HFFc6 (cell line): ENCODE results near the gene FGD2. TPM values are rescaled to one million over a fixed set of nuclear protein-coding genes. Genes with fewer than 3 reads are reported as not detected.

Experiments
- DNase-seq: peaks from one replicate; pipeline ENCODE4 v3.0.0-alpha.2; 2018
- H3K27ac Mint-ChIP-seq: 2 replicates; pipeline ENCODE4 v1.8.0; 2020; ENCODE audit warnings: mild to moderate bottlenecking, mixed read lengths
- H3K27me3 Mint-ChIP-seq: 2 replicates; pipeline ENCODE4 v1.8.0; 2021; ENCODE audit warnings: mild to moderate bottlenecking, moderate library complexity, mixed read lengths; ENCODE audit not compliant: insufficient read depth
- H3K36me3 Mint-ChIP-seq: 2 replicates; pipeline ENCODE4 v1.8.0; 2021; ENCODE audit warnings: low read depth, mixed read lengths
- H3K4me1 Mint-ChIP-seq: 2 replicates; pipeline ENCODE4 v1.8.0; 2020; ENCODE audit warnings: low read depth, mixed read lengths
- H3K4me3 Mint-ChIP-seq: 2 replicates; pipeline ENCODE4 v1.8.0; 2020; ENCODE audit warnings: mild to moderate bottlenecking, moderate library complexity, mixed read lengths
- H3K9me3 Mint-ChIP-seq: 2 replicates; pipeline ENCODE4 v1.8.0; 2020; ENCODE audit warnings: mild to moderate bottlenecking, mixed read lengths
- CTCF ChIP-seq: fragments of 200-600 bp; sonication (generic); IDR thresholded peaks from 2 replicates; pipeline ENCODE4 v1.5.0; 2021; ENCODE audit warnings: antibody characterized with exemption, mild to moderate bottlenecking
- total RNA-seq, 6 experiments: library from RNA; stranded (reverse); fragmentation: NEBNext Ultra II Directional; extraction: Animal tissue kit (Norgen Biotek cat#: 25700); gene quantifications; 2 replicates in 1 of 6; 3 replicates in 5 of 6; pipeline ENCODE4 v1.2.3, GENCODE V29; 2021

The FGD2 gene
- total RNA-seq, 6 experiments from 2014 or later, result not detected

GRCh38 chr6:37020812-37021211, 15.4 kb downstream of the FGD2 start:
- DNase-seq, result no peak
- TF ChIP-seq CTCF, result no peak
- H3K4me3 Mint-ChIP-seq, result no peak overlapping the region
- H3K9me3 Mint-ChIP-seq, result no peaks in the 10 kb centered on the region
- peaks cover 9% of the 10 kb centered on the region for H3K27me3 Mint-ChIP-seq
- peaks cover 33% of the 10 kb centered on the region for H3K4me1 Mint-ChIP-seq
- no peaks in the 10 kb centered on the region for H3K36me3 Mint-ChIP-seq
- H3K27ac Mint-ChIP-seq, result no peak overlapping the region

- no peak overlapping the region for H3K27ac Mint-ChIP-seq
- DNase-seq, result peak; percentile 30
These were observed 16.1 kb downstream of the FGD2 start for GRCh38 chr6:37021356-37022129.

GRCh38 chr6:37022135-37022863, 16.8 kb downstream of the FGD2 start:
- no peak for DNase-seq
- Mint-ChIP-seq H3K27me3 (peaks cover 11% of the 10 kb centered on the region), H3K4me3 (no peak overlapping the region), H3K36me3 (no peaks in the 10 kb centered on the region), H3K4me1 (peaks cover 33% of the 10 kb centered on the region), H3K9me3 (no peaks in the 10 kb centered on the region), H3K27ac (no peak overlapping the region)
- TF ChIP-seq CTCF, result no peak

More at GRCh38 chr6:37021356-37022129, 16.1 kb downstream of the FGD2 start:
- Mint-ChIP-seq H3K27me3 (peaks cover 9% of the 10 kb centered on the region), H3K36me3 (no peaks in the 10 kb centered on the region), H3K9me3 (no peaks in the 10 kb centered on the region), H3K4me3 (no peak overlapping the region), H3K4me1 (peaks cover 33% of the 10 kb centered on the region)
- TF ChIP-seq CTCF, result peak; percentile 70

GRCh38 chr6:37024656-37025337, 19.3 kb downstream of the FGD2 start:
- peak; percentile 19 for DNase-seq
- H3K27ac Mint-ChIP-seq, result no peak overlapping the region

More at GRCh38 chr6:37024656-37025337, 19.3 kb downstream of the FGD2 start:
- Mint-ChIP-seq H3K27me3 (peaks cover 11% of the 10 kb centered on the region), H3K9me3 (no peaks in the 10 kb centered on the region), H3K4me1 (peaks cover 16% of the 10 kb centered on the region; the same call in 1 of the 2 replicates), H3K36me3 (no peaks in the 10 kb centered on the region), H3K4me3 (no peak overlapping the region)
- TF ChIP-seq CTCF, result no peak
